BJ (cell line): ENCODE measurements around the gene HTRA2. TPM values are rescaled to one million over a fixed set of nuclear protein-coding genes. Genes with fewer than 3 reads are reported as not detected.

ENCODE experiments used
- CTCF ChIA-PET: fragments of 350-600 bp; formaldehyde crosslinking; extraction: SDS; loops from one replicate; lab custom pipeline; 2021; ENCODE audit warnings: antibody characterized with exemption, inconsistent platforms; lab: Yijun Ruan, JAX
- POLR2A ChIA-PET: fragments of 300-600 bp; sonication (Branson Sonifier 250); formaldehyde crosslinking; extraction: SDS; loops from one replicate; lab custom pipeline; 2021; ENCODE audit warnings: antibody characterized with exemption; lab: Charles Lee
- DNase-seq: peaks from one replicate; pipeline ENCODE4 v3.0.0-alpha.2; 2011; ENCODE audit warnings: low read depth
- H3K27me3 ChIP-seq: 2 replicates; pipeline ENCODE4 v1.6.0; 2011; ENCODE audit warnings: low read length; ENCODE audit not compliant: control insufficient read depth, insufficient read depth
- H3K36me3 ChIP-seq: 2 replicates; pipeline ENCODE4 v1.5.1; 2011; ENCODE audit warnings: low read length; ENCODE audit not compliant: control insufficient read depth, insufficient read depth
- H3K4me3 ChIP-seq: 2 replicates; pipeline ENCODE4 v1.5.1; 2011; ENCODE audit warnings: low read depth, mild to moderate bottlenecking, control low read depth, low read length
- CTCF ChIP-seq: IDR thresholded peaks from 2 replicates; pipeline ENCODE4 v1.5.1; 2011; ENCODE audit warnings: low read depth, mild to moderate bottlenecking, control low read depth, inconsistent platforms, low read length, moderate library complexity; ENCODE audit not compliant: insufficient read depth
- polyA plus RNA-seq: library from polyadenylated mRNA; depleted of rRNA; stranded (reverse); fragments of >200 nt; gene quantifications from 2 replicates; pipeline ENCODE4 v1.2.3, GENCODE V29; 2011

Gene HTRA2
- polyA plus RNA-seq, 1 experiment, result 36.1 TPM

GRCh38 chr2:74571058-74571457 lies 41.3 kb downstream of the HTRA2 start:
- no peaks in the 10 kb centered on the region for H3K27me3 ChIP-seq
- no peak for TF ChIP-seq CTCF
- ChIA-PET CTCF (no interaction called here), POLR2A (no interaction called here)
- DNase-seq, result no peak
- H3K4me3 ChIP-seq, result no peak overlapping the region
- H3K36me3 ChIP-seq, result no peaks in the 10 kb centered on the region

- no peaks in the 10 kb centered on the region for H3K27me3 ChIP-seq
- H3K4me3 ChIP-seq, result no peak overlapping the region
- DNase-seq, result no peak
- no peaks in the 10 kb centered on the region for H3K36me3 ChIP-seq
- TF ChIP-seq CTCF, result no peak
- POLR2A ChIA-PET, result no interaction called here
- CTCF ChIA-PET, result no interaction called here
Measured at GRCh38 chr2:74572178-74572925, 42.6 kb downstream of the HTRA2 start.

GRCh38 chr2:74573747-74574562 lies 44.2 kb downstream of the HTRA2 start:
- no peaks in the 10 kb centered on the region for H3K36me3 ChIP-seq
- ChIA-PET CTCF (interaction anchor here (1.0 kb wide), 1 partner anchor 18 kb away, joined by 4 read pairs; no protein-coding TSS in a partner anchor), POLR2A (interaction anchor here (0.7 to 0.9 kb wide), 4 partner anchors 10 to 927 kb away, joined by 3 to 5 read pairs (median 3); no protein-coding TSS in a partner anchor)
- no peak for TF ChIP-seq CTCF
- no peak overlapping the region for H3K4me3 ChIP-seq
- DNase-seq, result no peak
- no peaks in the 10 kb centered on the region for H3K27me3 ChIP-seq

GRCh38 chr2:74575320-74575719 lies 45.6 kb downstream of the HTRA2 start:
- DNase-seq, result no peak
- Histone ChIP-seq H3K27me3 (no peaks in the 10 kb centered on the region), H3K4me3 (no peak overlapping the region), H3K36me3 (no peaks in the 10 kb centered on the region)
- TF ChIP-seq CTCF, result no peak
- ChIA-PET POLR2A (interaction anchor here (1.0 kb wide), 1 partner anchor 8 kb away, joined by 9 read pairs; no protein-coding TSS in a partner anchor), CTCF (interaction anchor here (0.8 to 5.9 kb wide), 6 partner anchors 8 to 92 kb away, joined by 3 to 49 read pairs (median 4); partner anchors contain the start of genes CCDC142, PCGF1 and TTC31)
